IMR-90 (cell line): ENCODE measurements around the gene RRP8.

ENCODE experiments used
- CEBPB ChIP-seq: IDR thresholded peaks from 2 replicates; pipeline ENCODE4 v1.6.1; 2012; ENCODE audit warnings: low read depth, low read length, improper control_type of control experiment
- CHD1 ChIP-seq: IDR thresholded peaks from 2 replicates; pipeline ENCODE4 v1.6.1; 2012; ENCODE audit warnings: low read depth, low read length, improper control_type of control experiment
- CTCF ChIP-seq: conservative IDR thresholded peaks from 2 replicates; pipeline ENCODE4 v1.5.1; 2012; ENCODE audit warnings: mild to moderate bottlenecking, low read depth, low read length, improper control_type of control experiment
- POLR2A ChIP-seq: IDR thresholded peaks from 2 replicates; pipeline ENCODE4 v1.6.1; 2012; ENCODE audit warnings: mild to moderate bottlenecking, low read depth, low read length
- RAD21 ChIP-seq: IDR thresholded peaks from 2 replicates; pipeline ENCODE4 v1.6.1; 2012; ENCODE audit warnings: low read length, improper control_type of control experiment
- RCOR1 ChIP-seq: IDR thresholded peaks from 2 replicates; pipeline ENCODE4 v1.6.1; 2012; ENCODE audit warnings: mild to moderate bottlenecking, low read length, improper control_type of control experiment; ENCODE audit not compliant: insufficient replicate concordance
- USF2 ChIP-seq: fragments of 150-350 bp; IDR thresholded peaks from 2 replicates; pipeline ENCODE4 v1.6.1; 2017; ENCODE audit warnings: mild to moderate bottlenecking, antibody characterized with exemption, low read length, low read depth
- TF ChIP-seq, protein P1 (sequence below): fragments of 150-350 bp; IDR thresholded peaks from 2 replicates; pipeline ENCODE4 v1.6.1; 2016; ENCODE audit warnings: low read depth, mild to moderate bottlenecking, low read length, moderate library complexity, borderline replicate concordance

GRCh38 chr11:6614446-6614845 is 11.0 kb upstream of the RRP8 start:
- no peak for TF ChIP-seq RAD21
- TF ChIP-seq CTCF, result no peak
- no peak for TF ChIP-seq RCOR1
- TF ChIP-seq, protein P1, sequence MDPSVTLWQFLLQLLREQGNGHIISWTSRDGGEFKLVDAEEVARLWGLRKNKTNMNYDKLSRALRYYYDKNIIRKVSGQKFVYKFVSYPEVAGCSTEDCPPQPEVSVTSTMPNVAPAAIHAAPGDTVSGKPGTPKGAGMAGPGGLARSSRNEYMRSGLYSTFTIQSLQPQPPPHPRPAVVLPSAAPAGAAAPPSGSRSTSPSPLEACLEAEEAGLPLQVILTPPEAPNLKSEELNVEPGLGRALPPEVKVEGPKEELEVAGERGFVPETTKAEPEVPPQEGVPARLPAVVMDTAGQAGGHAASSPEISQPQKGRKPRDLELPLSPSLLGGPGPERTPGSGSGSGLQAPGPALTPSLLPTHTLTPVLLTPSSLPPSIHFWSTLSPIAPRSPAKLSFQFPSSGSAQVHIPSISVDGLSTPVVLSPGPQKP, result no peak
- no peak for TF ChIP-seq POLR2A
- TF ChIP-seq USF2, result no peak
- no peak for TF ChIP-seq CHD1
- no peak for TF ChIP-seq CEBPB
